GM18505 (cell line): ENCODE data around the gene HNRNPM.
"Not testable (repeated sequence)": the region's sequence is repeated elsewhere in the genome, so short reads cannot be mapped to it uniquely, and the experiment has no call there.

ENCODE experiments used
- ATAC-seq: cut with Tn5 transposase; IDR thresholded peaks from one replicate; pipeline ENCODE4 v1.9.1; 2021; ENCODE audit not compliant: unreplicated experiment
- POLR2A ChIP-seq: IDR thresholded peaks from 4 replicates; pipeline ENCODE4 v1.6.1; 2011; ENCODE audit warnings: borderline replicate concordance; ENCODE audit not compliant: insufficient read depth, insufficient read length; ENCODE audit errors: extremely low read depth

The HNRNPM gene

GRCh38 chr19:8404391-8405151 is 40.2 kb upstream of the HNRNPM start:
- ATAC-seq, result no peak
- TF ChIP-seq POLR2A, result no peak

- ATAC-seq, result not testable (repeated sequence)
Measured at GRCh38 chr19:8410718-8411117, 34.1 kb upstream of the HNRNPM start.

- ATAC-seq, result peak; percentile 99
- peak; percentile 60 for TF ChIP-seq POLR2A
Measured at GRCh38 chr19:8412783-8413628, 31.8 kb upstream of the HNRNPM start, which contains the start of gene MARCHF2. TSS of gene MARCHF2 (plus strand) at chr19:8413305. CDS start at chr19:8421841, 8,536 bp downstream.

GRCh38 chr19:8413629-8413995 is 31.2 kb upstream of the HNRNPM start:
- TF ChIP-seq POLR2A, result no peak
- no peak for ATAC-seq

- no peak for ATAC-seq
Measured at GRCh38 chr19:8416796-8417195, 28.0 kb upstream of the HNRNPM start.

GRCh38 chr19:8421484-8422461 is 23.0 kb upstream of the HNRNPM start:
- ATAC-seq, result no peak

More at GRCh38 chr19:8416796-8417195, 28.0 kb upstream of the HNRNPM start:
- TF ChIP-seq POLR2A, result no peak

GRCh38 chr19:8423817-8424223 is 21.0 kb upstream of the HNRNPM start:
- ATAC-seq, result no peak
- TF ChIP-seq POLR2A, result no peak

More at GRCh38 chr19:8421484-8422461, 23.0 kb upstream of the HNRNPM start:
- TF ChIP-seq POLR2A, result no peak

GRCh38 chr19:8425331-8425730 is 19.4 kb upstream of the HNRNPM start:
- ATAC-seq, result not testable (repeated sequence)

- no peak for TF ChIP-seq POLR2A
- no peak for ATAC-seq
Measured at GRCh38 chr19:8426283-8426682, 18.5 kb upstream of the HNRNPM start.

GRCh38 chr19:8429044-8429443 is 15.7 kb upstream of the HNRNPM start:
- no peak for TF ChIP-seq POLR2A
- ATAC-seq, result no peak

- no peak for TF ChIP-seq POLR2A
- no peak for ATAC-seq
Measured at GRCh38 chr19:8429826-8430225, 14.9 kb upstream of the HNRNPM start.

GRCh38 chr19:8430650-8431049 is 14.1 kb upstream of the HNRNPM start:
- no peak for ATAC-seq
- TF ChIP-seq POLR2A, result no peak

- ATAC-seq, result no peak
- no peak for TF ChIP-seq POLR2A
Measured at GRCh38 chr19:8438236-8438635, 6.5 kb upstream of the HNRNPM start.

GRCh38 chr19:8441725-8442544 is 2.8 kb upstream of the HNRNPM start:
- no peak for TF ChIP-seq POLR2A
- no peak for ATAC-seq

- not testable (repeated sequence) for ATAC-seq
Measured at GRCh38 chr19:8444140-8444676, 567 bp upstream of the HNRNPM start.
